Measurements from ENCODE around the gene VWF. TPM values are rescaled to one million over a fixed set of nuclear protein-coding genes. Genes with fewer than 3 reads are reported as not detected.

VWF gene
- total RNA-seq, 1 experiment from 2014 or later: not detected

GRCh38 chr12:6132496-6132895 lies 8.0 kb upstream of the VWF start:
- Histone ChIP-seq H3K4me3 (ENCODE audit: low read length) (no peak overlapping the region), H4K20me1 (ENCODE audit: low read length) (no peaks in the 10 kb centered on the region), H3K79me2 (ENCODE audit: low read length) (no peaks in the 10 kb centered on the region), H2AFZ (ENCODE audit: low read length) (no peak overlapping the region), H3F3A (ENCODE audit: low read length, unreplicated experiment) (no peaks in the 10 kb centered on the region), H3K9me2 (replicated peaks; ENCODE audit: low read length) (no peaks in the 10 kb centered on the region), H3K27ac (ENCODE audit: low read length) (no peak overlapping the region), H3K36me3 (ENCODE audit: low read depth, low read length) (no peaks in the 10 kb centered on the region), H3K9me3 (ENCODE audit: low read length) (no peaks in the 10 kb centered on the region), H3K27me3 (ENCODE audit: low read length) (no peaks in the 10 kb centered on the region), H3K4me2 (ENCODE audit: low read length) (no peak overlapping the region), H3K4me1 (ENCODE audit: insufficient read depth, low read length) (no peaks in the 10 kb centered on the region), H3K9ac (ENCODE audit: low read length) (no peak overlapping the region)
- intact Hi-C loops (cut with micrococcal nuclease): no loop called here
- DNase-seq (no peak), ATAC-seq (no peak)
- TF ChIP-seq EZH2phosphoT487 (IDR thresholded peaks at IDR 0.05; ENCODE audit: borderline replicate concordance, low read length) (no peak), CTCF (conservative IDR thresholded peaks at IDR 0.05; ENCODE audit: low read depth, low read length) (no peak), EZH2 (IDR thresholded peaks at IDR 0.05; ENCODE audit: low read length, unreplicated experiment) (no peak)
- POLR2A ChIA-PET (ENCODE audit: unreplicated experiment): no interaction called here
- no TSS peak for BruUV-seq (replicated peaks)
- CTCF ChIA-PET: no interaction called here

- POLR2A ChIA-PET (ENCODE audit: unreplicated experiment): no interaction called here
- Histone ChIP-seq H4K20me1 (ENCODE audit: low read length) (no peaks in the 10 kb centered on the region), H3K9ac (ENCODE audit: low read length) (no peak overlapping the region), H3K4me3 (ENCODE audit: low read length) (no peak overlapping the region), H2AFZ (ENCODE audit: low read length) (no peak overlapping the region), H3K9me2 (replicated peaks; ENCODE audit: low read length) (no peaks in the 10 kb centered on the region), H3K4me2 (ENCODE audit: low read length) (no peak overlapping the region), H3K4me1 (ENCODE audit: insufficient read depth, low read length) (no peaks in the 10 kb centered on the region), H3K9me3 (ENCODE audit: low read length) (no peaks in the 10 kb centered on the region), H3K27ac (ENCODE audit: low read length) (no peak overlapping the region), H3K79me2 (ENCODE audit: low read length) (no peaks in the 10 kb centered on the region), H3K27me3 (ENCODE audit: low read length) (no peaks in the 10 kb centered on the region), H3K36me3 (ENCODE audit: low read depth, low read length) (no peaks in the 10 kb centered on the region), H3F3A (ENCODE audit: low read length, unreplicated experiment) (no peaks in the 10 kb centered on the region)
- ATAC-seq (no peak), DNase-seq (no peak)
- CTCF ChIA-PET: no interaction called here
- BruUV-seq (replicated peaks): no TSS peak
- intact Hi-C loops (cut with micrococcal nuclease): no loop called here
- TF ChIP-seq EZH2 (IDR thresholded peaks at IDR 0.05; ENCODE audit: low read length, unreplicated experiment) (no peak), EZH2phosphoT487 (IDR thresholded peaks at IDR 0.05; ENCODE audit: borderline replicate concordance, low read length) (no peak), CTCF (conservative IDR thresholded peaks at IDR 0.05; ENCODE audit: low read depth, low read length) (no peak)
Measured at GRCh38 chr12:6125310-6125608, 789 bp upstream of the VWF start.

- ATAC-seq (no peak), DNase-seq (no peak)
- no TSS peak for BruUV-seq (replicated peaks)
- H4K20me1 ChIP-seq (ENCODE audit: low read length): no peaks in the 10 kb centered on the region
- H3K9me2 ChIP-seq (replicated peaks; ENCODE audit: low read length): no peaks in the 10 kb centered on the region
- H3K4me2 ChIP-seq (ENCODE audit: low read length): no peak overlapping the region
- intact Hi-C loops (cut with micrococcal nuclease): no loop called here
- H3K79me2 ChIP-seq (ENCODE audit: low read length): no peaks in the 10 kb centered on the region
- ChIA-PET POLR2A (ENCODE audit: unreplicated experiment) (no interaction called here), CTCF (no interaction called here)
- no peaks in the 10 kb centered on the region for H3F3A ChIP-seq (ENCODE audit: low read length, unreplicated experiment)
- TF ChIP-seq EZH2 (IDR thresholded peaks at IDR 0.05; ENCODE audit: low read length, unreplicated experiment) (no peak), EZH2phosphoT487 (IDR thresholded peaks at IDR 0.05; ENCODE audit: borderline replicate concordance, low read length) (no peak), CTCF (conservative IDR thresholded peaks at IDR 0.05; ENCODE audit: low read depth, low read length) (no peak)
- H3K9me3 ChIP-seq (ENCODE audit: low read length): no peaks in the 10 kb centered on the region
- H3K27ac ChIP-seq (ENCODE audit: low read length): no peak overlapping the region
- no peaks in the 10 kb centered on the region for H3K36me3 ChIP-seq (ENCODE audit: low read depth, low read length)
- no peaks in the 10 kb centered on the region for H3K4me1 ChIP-seq (ENCODE audit: insufficient read depth, low read length)
- H2AFZ ChIP-seq (ENCODE audit: low read length): no peak overlapping the region
- no peak overlapping the region for H3K4me3 ChIP-seq (ENCODE audit: low read length)
- H3K9ac ChIP-seq (ENCODE audit: low read length): no peak overlapping the region
- no peaks in the 10 kb centered on the region for H3K27me3 ChIP-seq (ENCODE audit: low read length)
Measured at GRCh38 chr12:6123258-6123657, 1.2 kb downstream of the VWF start.

Measured in PC-3 (cell line).